K562 (cell line): ENCODE results near the gene SHANK3. TPM values are rescaled to one million over a fixed set of nuclear protein-coding genes. Genes with fewer than 3 reads are reported as not detected.

Experiments
- ASH1L ChIP-seq: fragments of 450-650 bp; IDR thresholded peaks from 2 replicates; pipeline ENCODE4 v1.6.1; 2018; ENCODE audit warnings: borderline replicate concordance, mild to moderate bottlenecking, low read depth; ENCODE audit not compliant: partially characterized antibody
- TBL1XR1 ChIP-seq, 2 experiments: IDR thresholded peaks; 2 replicates each; pipeline ENCODE4 v1.6.1; 2012; ENCODE audit warnings: improper control_type of control experiment in 2 of 2, low read length in 2 of 2, mild to moderate bottlenecking in 1 of 2
- TCFL5 ChIP-seq: fragments of 250-450 bp; sonication (Bioruptor Pico); conservative IDR thresholded peaks from 2 replicates; pipeline ENCODE4 v1.6.1; 2021; ENCODE audit warnings: mild to moderate bottlenecking, moderate library complexity, matching md5 sums
- XRCC3 ChIP-seq: fragments of 450-650 bp; IDR thresholded peaks from 2 replicates; pipeline ENCODE4 v1.6.1; 2017; ENCODE audit warnings: mild to moderate bottlenecking, moderate library complexity
- polyA plus RNA-seq, 8 experiments: library from polyadenylated mRNA; depleted of rRNA in 4 of 8; stranded (reverse) in 5 of 8; unstranded in 3 of 8; fragments of >200 nt; fragmentation: Nextera tagmentation in 2 of 8; fragmentation: Illumina TruSeq in 1 of 8; extraction: Ambion mirVana in 2 of 8; extraction: Trizol in 1 of 8; gene quantifications; 2 replicates each; pipeline versions ENCODE4 v1.2.1 to v1.2.3, GENCODE V29; 2011 to 2014; ENCODE audit warnings: inconsistent platforms in 1 of 8, missing spikeins in 1 of 8
- total RNA-seq, 7 experiments: library from RNA; depleted of rRNA in 6 of 7; stranded (reverse); fragments of >200 nt in 6 of 7; fragmentation: Illumina TruSeq in 2 of 7; extraction: Trizol in 2 of 7; gene quantifications; 2 replicates each; pipeline versions ENCODE4 v1.2.1 to v1.2.3, GENCODE V29; 2011 to 2021; ENCODE audit warnings: low replicate concordance in 1 of 7
- TF ChIP-seq, protein P1 (sequence below): fragments of 200-600 bp; sonication (generic); IDR thresholded peaks from one replicate; pipeline ENCODE4 v1.6.1; 2012; ENCODE audit warnings: mild to moderate bottlenecking, low read depth, low read length, inconsistent platforms

The SHANK3 gene
- total and polyA plus RNA-seq, 9 of the 15 experiments (the other 6 are each of a cell fraction or from before 2014, with no cell fraction given) = 0.01 to 0.07 (median 0.03) TPM; not detected in 6

- TF ChIP-seq TBL1XR1 (IDR thresholded peaks at IDR 0.05; ENCODE audit: low read length in 2 of 2) (no peak), TCFL5 (CRISPR knock-in tag) (no peak), XRCC3 (no peak), ASH1L (no peak)
- TF ChIP-seq, protein P1, sequence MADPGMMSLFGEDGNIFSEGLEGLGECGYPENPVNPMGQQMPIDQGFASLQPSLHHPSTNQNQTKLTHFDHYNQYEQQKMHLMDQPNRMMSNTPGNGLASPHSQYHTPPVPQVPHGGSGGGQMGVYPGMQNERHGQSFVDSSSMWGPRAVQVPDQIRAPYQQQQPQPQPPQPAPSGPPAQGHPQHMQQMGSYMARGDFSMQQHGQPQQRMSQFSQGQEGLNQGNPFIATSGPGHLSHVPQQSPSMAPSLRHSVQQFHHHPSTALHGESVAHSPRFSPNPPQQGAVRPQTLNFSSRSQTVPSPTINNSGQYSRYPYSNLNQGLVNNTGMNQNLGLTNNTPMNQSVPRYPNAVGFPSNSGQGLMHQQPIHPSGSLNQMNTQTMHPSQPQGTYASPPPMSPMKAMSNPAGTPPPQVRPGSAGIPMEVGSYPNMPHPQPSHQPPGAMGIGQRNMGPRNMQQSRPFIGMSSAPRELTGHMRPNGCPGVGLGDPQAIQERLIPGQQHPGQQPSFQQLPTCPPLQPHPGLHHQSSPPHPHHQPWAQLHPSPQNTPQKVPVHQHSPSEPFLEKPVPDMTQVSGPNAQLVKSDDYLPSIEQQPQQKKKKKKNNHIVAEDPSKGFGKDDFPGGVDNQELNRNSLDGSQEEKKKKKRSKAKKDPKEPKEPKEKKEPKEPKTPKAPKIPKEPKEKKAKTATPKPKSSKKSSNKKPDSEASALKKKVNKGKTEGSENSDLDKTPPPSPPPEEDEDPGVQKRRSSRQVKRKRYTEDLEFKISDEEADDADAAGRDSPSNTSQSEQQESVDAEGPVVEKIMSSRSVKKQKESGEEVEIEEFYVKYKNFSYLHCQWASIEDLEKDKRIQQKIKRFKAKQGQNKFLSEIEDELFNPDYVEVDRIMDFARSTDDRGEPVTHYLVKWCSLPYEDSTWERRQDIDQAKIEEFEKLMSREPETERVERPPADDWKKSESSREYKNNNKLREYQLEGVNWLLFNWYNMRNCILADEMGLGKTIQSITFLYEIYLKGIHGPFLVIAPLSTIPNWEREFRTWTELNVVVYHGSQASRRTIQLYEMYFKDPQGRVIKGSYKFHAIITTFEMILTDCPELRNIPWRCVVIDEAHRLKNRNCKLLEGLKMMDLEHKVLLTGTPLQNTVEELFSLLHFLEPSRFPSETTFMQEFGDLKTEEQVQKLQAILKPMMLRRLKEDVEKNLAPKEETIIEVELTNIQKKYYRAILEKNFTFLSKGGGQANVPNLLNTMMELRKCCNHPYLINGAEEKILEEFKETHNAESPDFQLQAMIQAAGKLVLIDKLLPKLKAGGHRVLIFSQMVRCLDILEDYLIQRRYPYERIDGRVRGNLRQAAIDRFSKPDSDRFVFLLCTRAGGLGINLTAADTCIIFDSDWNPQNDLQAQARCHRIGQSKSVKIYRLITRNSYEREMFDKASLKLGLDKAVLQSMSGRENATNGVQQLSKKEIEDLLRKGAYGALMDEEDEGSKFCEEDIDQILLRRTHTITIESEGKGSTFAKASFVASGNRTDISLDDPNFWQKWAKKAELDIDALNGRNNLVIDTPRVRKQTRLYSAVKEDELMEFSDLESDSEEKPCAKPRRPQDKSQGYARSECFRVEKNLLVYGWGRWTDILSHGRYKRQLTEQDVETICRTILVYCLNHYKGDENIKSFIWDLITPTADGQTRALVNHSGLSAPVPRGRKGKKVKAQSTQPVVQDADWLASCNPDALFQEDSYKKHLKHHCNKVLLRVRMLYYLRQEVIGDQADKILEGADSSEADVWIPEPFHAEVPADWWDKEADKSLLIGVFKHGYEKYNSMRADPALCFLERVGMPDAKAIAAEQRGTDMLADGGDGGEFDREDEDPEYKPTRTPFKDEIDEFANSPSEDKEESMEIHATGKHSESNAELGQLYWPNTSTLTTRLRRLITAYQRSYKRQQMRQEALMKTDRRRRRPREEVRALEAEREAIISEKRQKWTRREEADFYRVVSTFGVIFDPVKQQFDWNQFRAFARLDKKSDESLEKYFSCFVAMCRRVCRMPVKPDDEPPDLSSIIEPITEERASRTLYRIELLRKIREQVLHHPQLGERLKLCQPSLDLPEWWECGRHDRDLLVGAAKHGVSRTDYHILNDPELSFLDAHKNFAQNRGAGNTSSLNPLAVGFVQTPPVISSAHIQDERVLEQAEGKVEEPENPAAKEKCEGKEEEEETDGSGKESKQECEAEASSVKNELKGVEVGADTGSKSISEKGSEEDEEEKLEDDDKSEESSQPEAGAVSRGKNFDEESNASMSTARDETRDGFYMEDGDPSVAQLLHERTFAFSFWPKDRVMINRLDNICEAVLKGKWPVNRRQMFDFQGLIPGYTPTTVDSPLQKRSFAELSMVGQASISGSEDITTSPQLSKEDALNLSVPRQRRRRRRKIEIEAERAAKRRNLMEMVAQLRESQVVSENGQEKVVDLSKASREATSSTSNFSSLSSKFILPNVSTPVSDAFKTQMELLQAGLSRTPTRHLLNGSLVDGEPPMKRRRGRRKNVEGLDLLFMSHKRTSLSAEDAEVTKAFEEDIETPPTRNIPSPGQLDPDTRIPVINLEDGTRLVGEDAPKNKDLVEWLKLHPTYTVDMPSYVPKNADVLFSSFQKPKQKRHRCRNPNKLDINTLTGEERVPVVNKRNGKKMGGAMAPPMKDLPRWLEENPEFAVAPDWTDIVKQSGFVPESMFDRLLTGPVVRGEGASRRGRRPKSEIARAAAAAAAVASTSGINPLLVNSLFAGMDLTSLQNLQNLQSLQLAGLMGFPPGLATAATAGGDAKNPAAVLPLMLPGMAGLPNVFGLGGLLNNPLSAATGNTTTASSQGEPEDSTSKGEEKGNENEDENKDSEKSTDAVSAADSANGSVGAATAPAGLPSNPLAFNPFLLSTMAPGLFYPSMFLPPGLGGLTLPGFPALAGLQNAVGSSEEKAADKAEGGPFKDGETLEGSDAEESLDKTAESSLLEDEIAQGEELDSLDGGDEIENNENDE = no peak
These were observed 3.0 kb downstream of the SHANK3 start (continued) for GRCh38 chr22:50675553-50676179.
